HUDEP-2 (cell line): ENCODE measurements around the gene MYZAP.

Experiments used
- DNase-seq, 76 experiments: peaks; one replicate each; lab custom pipeline; 2025; ENCODE audit not compliant: unreplicated experiment in 76 of 76; lab: John Stamatoyannopoulos, UW

MYZAP gene

DNA sequence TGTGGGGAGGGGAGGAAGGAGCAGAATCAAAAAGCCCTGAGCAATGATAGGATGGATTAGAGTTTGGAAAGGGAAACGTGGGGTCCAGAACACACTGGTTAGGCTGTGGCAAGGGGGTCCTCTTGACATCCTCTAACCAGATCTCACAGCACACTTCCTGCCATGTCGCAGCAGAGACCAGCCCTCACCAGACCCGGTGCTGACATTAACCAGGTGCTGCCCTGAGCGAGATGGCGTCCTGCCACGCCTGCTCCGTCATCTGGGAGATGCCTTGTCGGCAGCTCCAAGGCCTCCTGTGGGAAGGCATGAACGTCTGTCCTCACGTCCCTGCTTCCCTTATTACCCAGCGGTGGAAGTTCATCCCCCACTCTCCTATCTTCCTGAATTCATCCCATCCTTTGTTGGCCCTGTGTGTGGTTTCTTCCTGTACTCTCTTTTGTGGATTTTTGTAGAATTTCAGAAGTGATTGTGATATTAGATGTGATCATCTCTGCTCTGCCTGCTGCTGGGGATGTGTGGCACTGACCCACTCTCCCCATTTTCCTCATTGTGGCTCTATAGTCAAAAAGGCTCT, 29.4 kb upstream of the MYZAP start:
- no peak for DNase-seq

DNA sequence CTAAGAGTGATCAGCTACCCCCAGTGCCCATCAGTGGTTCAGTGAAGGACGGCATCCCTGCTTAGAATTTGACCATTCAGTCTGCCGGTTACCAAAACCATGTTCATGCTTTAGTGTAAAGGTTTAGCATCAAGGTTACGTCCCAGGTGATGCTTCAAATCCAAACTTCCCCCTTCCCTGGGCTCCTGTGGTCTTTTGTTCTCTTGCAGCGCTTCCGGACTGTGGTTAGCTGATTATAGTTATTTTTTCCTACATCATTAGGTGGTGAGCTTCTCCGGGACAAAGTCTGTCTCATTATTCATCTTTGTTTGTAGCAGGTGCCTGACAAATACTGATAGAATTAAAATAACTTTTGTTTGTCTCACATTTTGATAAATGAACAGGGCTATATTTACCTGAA, 28.3 kb upstream of the MYZAP start:
- no peak for DNase-seq

DNA sequence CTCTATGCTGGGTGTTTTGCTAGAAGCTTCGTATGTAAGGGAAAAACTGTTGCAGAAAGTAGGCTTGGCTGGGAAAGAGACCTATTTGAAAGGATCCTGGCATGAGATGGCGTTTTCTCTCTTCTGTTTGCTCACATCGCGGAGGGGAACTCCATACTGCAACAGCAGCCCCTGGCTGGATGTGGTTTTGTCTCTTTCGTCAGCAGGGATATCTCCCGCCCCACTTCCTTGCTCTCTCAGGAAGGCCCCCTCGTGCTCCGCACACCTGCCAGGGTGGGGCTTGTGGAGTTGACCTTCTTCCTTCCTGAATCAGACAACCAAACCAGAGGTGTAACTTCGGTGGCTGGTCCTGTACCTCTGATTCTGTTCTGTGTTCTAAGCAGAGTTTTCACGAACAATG, 26.4 kb upstream of the MYZAP start:
- no peak for DNase-seq

DNA sequence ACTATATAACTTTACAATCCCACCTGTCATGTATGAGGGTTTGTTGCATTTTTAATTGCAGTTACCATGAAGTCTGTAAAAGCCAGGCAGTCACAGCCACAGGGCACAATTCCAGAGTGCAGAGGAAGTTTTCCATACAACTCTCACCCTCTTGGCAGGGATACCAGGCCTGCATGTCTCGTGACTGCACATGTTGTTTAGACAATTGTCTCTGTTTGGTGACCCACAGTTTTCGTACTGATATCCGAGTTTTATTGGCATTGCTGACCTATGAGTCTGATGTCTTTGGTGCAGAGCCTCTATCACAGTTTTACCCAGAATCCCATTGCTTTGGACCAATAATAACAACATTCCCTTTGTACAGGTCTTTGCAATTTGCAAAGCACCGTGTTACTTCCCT, 24.9 kb upstream of the MYZAP start:
- DNase-seq: no peak

DNA sequence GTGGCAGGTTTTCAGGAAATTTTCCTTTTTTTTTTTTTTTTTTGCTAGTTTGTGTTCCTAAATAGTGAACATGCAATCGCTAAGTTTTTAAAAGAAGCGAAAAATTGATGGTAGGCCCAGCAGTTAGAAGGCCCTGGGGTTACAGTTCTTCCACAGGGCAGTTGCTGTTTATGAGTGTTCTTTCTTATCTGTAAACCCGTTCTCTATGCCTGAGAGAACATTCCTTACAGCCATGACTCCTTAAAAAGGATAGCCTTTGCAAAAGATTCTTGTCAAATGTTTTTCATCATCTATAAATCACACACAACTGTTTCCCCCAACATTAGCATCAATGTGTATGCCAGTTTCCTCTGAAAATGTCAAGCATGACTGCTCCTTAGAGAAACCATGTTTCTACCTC, 23.8 kb upstream of the MYZAP start:
- DNase-seq: no peak

DNA sequence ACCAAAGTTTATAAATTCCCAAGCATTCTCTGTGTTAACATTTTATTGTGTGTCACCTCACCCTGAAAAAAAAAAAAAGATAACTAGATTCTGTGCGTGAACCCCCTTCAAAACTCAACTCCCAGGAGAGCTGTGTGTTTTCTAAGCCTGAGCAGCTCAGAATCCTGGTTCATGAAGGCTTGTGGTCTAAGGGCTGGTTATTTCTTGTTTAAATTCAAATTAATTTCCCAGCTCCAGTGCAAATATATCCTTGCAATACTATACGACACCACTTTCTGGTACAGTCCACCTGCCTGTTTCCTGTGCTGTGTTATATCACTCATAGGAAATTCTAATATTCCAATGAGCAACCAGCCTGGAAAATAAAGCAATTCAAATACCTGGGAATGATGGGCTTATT, 23.4 kb upstream of the MYZAP start:
- no peak for DNase-seq

DNA sequence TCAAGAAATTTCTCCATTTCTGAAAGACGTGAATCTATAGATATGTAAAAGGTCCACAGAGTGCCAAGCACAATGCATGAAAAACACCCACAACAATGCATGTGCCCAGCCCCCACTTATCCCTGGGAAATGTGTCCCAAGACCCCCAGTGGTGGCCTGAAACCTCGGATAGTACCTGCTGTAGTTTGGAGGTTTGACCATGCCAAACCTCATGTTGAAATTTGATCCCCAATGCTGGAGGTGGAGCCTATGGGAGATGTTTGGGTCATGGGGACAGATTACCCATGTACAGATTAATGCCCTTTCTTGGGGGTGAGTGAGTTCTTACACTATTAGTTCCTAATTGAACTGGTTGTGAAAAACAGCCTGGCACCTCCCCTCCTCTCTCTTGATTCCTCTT, 21.4 kb upstream of the MYZAP start:
- no peak for DNase-seq

DNA sequence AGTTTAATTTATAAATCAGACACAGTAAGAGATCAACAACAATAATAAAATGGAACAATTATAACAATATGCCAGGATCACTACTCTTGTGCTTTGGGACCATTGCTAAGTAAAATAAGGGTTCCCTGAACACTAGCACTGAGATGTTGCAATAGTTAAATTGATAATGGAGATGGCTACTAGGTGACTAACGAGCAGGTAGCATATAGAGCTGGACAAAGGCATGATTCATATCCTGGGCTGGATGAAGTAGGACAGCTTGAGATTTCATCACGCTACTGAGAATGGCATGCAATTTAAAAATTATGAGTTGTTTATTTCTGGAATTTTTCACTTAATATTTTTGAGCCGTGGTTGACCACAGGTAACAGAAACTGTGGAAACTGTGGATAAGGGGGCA, 20.7 kb upstream of the MYZAP start:
- DNase-seq: no peak

DNA sequence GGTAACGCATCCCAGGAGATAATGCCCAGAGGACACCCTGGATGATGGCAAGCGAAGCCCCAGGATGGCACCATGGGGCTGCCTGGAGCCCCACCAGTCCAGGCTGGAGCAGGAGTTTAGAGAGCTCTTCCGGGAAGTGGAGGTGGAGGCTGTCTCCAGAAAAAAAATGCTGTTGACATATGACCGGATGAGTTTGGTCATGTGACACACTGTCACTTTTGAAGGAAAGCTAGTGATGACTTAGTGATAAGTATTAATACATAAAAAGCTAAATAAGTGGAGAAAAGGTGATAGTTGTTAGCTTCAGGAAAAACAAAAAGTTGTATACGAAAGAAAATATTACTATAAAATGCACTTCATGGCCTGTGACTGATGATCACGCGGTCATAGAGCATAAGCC, 20.0 kb upstream of the MYZAP start:
- no peak for DNase-seq

DNA sequence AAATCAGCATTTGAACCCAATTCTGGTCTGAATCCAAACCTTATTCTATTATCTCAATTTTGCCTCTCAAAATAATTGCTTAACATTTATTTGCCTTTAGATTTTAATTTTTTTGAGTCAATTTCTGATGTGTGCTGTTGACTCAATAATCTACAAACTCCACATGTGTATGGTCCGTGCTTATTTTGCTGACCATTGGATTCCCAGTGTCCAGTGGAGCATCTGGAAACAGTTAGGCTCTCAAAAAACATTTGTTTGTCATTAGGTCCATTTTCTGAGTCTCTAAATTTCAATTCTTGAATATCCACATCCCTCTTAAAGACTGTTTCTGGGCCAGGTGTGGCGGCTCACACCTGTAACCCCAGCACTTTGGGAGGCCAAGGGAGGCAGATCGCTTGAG, 19.2 kb upstream of the MYZAP start:
- no peak for DNase-seq

DNA sequence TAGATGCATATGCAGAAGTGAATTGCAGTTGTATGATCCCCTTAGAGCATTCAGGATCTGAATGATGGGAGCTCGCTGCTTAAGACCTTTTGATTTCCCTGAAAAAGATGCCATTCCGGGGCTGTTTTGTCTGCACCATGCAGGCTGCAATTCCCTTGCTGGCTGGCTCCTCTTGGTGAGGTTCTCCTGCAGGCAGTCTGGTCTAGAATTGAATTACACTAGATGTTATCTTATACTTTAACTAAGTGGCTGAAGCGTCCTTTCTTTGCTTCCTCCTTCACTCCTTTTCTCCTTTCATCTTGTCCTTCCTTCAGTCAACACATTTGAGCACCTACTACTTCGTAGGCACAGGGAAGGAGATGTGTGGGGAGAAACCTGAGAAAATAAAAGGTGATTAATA, 18.6 kb upstream of the MYZAP start:
- DNase-seq: no peak

DNA sequence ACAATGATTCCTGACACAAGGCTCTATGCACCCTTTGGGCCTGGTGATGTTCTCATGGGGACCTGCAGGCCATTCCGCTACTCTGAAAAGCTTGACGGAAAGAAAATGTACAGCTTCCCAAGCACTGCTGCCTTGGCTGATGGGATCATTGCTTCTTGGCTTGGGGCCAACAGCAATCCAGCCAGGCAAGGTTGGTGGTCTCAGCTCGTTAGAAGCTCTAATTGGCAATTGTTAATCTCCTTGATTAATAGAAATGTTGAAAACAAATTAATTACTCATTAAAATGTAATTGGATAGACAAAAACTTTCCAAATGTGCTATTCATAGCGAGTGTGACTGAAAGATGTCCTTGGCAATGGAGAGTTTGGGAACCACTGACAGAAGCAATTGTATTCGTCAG, 16.3 kb upstream of the MYZAP start:
- no peak for DNase-seq

DNA sequence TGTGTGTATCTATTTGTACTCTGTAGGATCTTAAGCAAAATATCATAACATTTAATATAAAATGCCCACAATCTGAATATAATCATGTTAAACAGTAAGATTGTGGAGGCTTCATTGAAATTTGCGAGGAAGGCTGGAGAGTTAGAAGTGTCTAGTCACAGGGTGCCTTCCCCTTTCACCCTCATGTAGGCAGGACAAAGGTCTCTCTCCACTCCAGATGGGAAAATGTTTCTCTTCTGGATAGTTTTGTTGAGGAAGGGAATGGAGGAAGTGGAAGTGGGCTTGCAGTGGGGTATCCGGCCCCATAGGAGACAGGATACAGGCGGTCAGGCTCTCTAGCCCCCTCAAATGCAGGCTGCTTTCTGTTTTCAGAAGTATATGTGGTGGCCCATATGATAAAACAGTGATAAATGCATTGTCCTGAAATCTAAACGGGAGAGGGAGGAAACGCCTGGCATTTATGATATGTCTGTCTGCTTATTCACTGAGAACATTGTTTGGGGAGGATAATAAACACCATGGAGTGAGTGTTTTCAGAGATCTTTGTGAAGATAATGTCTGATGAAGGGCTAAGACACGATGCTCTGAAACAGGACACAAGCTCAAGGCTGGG, 13.3 kb upstream of the MYZAP start:
- DNase-seq: no peak

DNA sequence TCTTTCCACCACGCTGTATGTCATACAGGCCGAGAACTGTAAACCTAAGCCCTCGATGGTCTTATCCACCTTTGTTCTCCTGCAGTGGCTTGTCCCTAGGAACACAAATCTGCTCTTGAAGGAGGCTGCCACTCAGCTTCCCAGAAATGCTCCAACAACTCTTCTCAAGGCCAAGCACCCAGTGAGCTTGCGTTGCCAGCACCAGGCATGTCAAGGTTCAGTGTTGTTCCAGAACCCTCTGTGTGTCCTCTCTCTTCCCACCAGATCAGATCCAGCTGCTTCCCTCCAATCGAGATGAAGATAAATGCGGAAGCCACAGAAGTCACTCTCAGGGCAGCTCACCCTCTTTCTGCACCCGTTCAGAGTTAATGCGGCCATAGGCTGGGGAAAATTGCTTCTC, 11.3 kb upstream of the MYZAP start:
- DNase-seq: no peak

DNA sequence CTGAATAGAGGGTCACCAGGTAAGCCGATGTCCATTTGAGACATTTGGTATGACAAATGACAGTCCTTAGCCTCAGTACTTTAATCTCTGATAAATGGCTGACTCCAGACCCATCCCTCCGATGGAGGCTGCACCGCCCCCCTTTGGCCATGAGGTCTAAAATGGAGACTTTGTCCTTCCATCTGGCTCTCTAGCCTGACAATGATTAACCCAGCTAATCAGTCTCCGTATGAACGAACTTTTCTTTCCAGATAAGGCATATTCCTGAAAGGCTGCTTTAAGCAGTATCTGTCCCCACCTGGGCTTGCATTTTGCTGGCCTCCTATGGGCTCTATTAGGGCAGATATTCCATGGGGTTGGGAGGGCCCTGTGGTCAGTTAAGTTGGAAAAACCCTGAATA, 10.8 kb upstream of the MYZAP start:
- DNase-seq: no peak

DNA sequence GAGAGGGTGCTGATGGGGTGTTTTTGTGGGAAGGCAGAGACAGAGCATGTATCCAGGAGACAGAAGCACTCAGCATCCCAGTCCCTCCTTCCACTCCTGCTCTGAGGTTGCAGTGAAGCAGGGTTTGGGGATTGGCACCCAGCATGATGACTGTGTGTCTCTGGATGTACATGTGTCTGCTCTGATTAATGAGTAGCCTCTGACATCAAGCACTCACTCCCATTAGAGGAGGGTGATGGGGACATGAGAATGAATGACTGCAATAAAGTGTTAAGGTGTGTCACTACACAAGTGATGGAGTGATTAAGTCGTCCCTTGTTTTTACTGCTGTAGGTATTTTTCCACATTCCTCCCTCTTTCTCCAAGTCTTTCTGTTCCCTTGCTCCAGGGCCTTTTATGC, 9.6 kb upstream of the MYZAP start:
- DNase-seq: no peak

DNA sequence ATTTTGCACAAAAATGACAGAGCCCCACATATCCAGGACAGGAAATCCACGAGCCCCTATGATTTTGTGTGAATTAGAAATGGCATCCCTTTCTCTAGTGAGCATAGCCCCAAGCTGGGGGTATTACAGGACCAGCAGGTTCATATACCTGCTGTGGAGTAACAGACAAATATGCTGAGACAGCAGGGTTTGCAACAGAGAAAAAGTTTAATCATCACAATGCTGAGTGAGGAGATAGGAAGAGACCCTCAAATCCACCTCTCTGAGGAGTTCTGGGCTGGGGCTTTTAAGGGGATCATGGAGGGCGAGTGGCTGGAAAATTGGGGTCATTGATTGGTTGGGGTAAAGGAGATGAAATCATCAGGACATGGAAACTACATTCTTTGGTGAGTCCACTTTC, 8.4 kb upstream of the MYZAP start:
- DNase-seq: no peak

DNA sequence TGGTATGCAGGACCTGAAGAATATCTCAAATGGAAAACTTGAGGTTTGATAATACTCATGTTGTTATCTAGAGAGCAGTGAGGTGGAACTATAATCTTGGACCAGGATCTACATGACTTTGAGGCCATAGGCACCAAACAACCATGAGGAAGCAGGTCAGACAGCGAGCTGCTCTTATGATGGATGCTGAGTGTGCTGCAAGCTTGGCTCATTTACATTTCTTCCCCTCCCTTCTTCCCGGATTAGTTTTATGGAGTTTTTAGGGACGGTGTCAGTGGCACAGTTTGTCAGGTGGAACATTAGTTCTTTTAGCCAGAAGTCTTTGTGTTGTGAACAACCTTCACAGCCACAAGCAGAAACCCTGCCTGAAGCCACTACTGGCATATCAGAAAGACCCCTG, 8.0 kb upstream of the MYZAP start:
- DNase-seq: no peak

DNA sequence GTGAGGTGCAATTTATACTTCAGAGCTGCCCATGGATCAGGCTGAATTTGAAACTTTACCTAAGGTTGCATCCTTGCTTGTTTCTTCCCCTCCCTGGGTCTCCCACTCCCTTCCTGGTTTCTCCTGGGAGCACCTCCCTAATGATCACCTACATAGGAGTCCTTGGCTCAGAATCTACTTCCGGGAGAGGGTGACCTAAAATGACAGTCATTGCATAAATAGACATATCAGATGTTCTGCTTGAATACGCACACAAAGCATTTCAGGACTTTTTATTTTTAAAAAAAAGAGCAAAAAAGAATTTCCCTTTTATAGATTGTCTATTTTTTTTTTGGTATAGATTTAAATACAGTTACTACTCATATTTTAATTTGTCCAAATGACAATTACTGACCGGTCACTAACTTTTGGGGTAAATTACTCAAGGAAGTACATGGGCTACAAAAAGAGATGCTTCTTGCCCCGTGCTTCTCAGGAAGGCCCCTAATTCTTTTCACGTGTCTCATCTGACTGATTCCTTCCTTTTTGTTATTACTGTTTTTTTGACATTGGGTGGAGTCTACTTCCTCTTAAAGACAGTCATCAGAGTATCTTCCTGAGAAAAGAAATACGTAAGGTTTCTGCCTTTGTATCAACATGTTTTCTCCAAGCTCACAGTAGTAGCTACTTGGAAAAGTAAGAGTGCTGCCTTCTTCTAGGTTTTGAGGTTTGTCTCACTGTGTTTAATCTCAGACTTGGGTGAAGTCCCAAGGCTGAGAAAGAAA, 4.9 kb upstream of the MYZAP start:
- no peak for DNase-seq

DNA sequence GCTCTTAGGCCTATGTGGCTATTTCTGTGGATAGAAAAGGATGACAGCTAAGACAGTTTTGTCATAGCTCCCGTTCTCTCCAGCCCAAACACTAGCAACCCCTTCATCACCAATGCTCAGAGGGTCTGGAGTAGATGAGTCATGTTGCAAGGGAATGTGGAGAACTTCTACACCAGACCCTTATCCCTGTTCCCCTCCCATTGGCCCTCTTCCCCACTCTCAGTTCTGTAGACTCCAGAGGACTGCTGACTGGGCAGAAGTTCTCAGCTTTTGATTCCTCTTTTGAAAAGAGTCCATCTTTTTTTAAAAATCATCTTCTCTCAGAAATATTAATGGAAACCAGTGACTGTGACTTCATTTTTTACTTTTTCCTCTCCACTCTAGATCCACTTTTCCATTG, 2.4 kb upstream of the MYZAP start:
- no peak for DNase-seq

DNA sequence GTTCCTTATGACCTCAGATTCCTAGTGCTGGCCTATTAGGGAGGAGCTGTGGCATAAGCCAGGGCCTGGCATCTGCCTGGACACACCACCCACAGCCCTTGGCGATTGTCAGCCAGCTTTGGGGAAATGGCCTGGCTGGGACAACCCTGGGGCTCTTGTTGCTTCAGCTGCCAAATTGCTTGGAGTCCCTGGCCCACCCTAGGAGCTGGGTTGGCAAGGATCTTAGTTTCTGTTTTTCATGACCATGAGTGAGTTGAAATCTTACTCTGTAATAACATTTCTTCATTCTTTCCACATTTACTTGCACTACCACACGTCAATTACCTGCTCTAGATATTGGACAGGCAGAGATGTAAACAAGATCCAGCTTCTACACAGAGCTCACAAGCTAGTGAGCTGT, 1.9 kb upstream of the MYZAP start:
- no peak for DNase-seq

DNA sequence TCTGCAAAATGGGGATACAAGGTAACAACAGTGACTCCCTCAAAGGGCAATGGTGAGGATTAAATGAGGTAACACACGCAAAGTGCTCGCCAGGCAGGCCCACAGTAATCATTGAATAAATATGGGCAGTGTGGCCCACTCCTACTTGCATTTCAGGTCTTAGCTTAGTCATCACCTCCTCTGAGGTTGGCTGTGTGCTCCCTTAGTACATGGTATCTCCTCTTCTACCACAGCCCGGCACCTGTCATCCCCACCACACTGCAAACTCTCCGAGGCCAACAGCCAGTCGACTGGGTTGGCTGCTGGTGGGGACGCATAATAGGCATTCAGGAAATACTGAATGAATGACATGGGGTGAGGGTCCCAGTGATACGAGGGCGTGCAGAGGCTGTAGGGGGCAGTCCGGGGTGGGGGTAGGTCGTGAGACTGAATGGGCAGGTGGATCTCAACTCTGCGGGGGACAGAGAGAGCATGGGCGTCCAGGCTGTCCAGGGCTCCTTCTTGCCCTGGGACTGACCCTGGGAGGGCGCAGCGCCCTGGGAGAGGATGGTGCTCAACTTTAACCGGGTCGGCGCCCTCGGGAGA, 375 bp upstream of the MYZAP start:
- peak in 1 of 76 experiments; percentile 2 for DNase-seq
